ENCODE results near the gene EXOC3L2.

DNA sequence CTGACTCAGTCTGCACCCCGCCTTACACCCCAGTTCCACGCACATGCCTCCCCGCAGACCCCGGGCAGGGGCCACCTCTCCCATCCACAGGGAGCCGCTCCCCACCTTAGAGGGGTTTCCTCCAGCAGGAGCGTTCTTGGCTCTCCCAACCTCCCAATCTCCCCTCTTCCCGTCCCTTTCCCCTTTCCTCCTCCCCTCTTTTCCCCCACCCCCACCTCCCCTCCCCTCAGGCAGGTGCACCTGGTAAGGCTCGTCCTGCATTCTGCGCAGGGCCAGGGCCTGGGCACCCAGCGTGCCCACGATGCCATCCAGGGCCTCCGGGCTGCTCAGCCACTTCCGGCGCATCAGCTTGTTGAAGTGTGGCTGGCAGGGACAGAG, 27.3 kb downstream of the EXOC3L2 start:
- TF ChIP-seq EZH2phosphoT487 (IDR thresholded peaks at IDR 0.05; ENCODE audit: low read depth, severe bottlenecking, unreplicated experiment) (no peak), EZH2 (IDR thresholded peaks at IDR 0.05; ENCODE audit: borderline replicate concordance) (no peak)
- TF ChIP-seq, protein P1, sequence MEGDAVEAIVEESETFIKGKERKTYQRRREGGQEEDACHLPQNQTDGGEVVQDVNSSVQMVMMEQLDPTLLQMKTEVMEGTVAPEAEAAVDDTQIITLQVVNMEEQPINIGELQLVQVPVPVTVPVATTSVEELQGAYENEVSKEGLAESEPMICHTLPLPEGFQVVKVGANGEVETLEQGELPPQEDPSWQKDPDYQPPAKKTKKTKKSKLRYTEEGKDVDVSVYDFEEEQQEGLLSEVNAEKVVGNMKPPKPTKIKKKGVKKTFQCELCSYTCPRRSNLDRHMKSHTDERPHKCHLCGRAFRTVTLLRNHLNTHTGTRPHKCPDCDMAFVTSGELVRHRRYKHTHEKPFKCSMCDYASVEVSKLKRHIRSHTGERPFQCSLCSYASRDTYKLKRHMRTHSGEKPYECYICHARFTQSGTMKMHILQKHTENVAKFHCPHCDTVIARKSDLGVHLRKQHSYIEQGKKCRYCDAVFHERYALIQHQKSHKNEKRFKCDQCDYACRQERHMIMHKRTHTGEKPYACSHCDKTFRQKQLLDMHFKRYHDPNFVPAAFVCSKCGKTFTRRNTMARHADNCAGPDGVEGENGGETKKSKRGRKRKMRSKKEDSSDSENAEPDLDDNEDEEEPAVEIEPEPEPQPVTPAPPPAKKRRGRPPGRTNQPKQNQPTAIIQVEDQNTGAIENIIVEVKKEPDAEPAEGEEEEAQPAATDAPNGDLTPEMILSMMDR (IDR thresholded peaks at IDR 0.05; ENCODE audit: poor library complexity): no peak

Measured in hepatocyte (in vitro differentiated cells).